ENCODE measurements around the gene ELN.

The ELN gene

GRCh38 chr7:74015670-74016069 lies 12.3 kb upstream of the ELN start:
- POLR2A ChIA-PET, result no interaction called here
- CTCF ChIA-PET, result interaction anchor here (0.7 to 0.9 kb wide), 2 partner anchors 11 to 577 kb away, joined by 3 to 4 read pairs; no protein-coding TSS in a partner anchor
- TF ChIP-seq NFRKB (IDR thresholded peaks at IDR 0.05), result no peak
- TF ChIP-seq LEF1 (IDR thresholded peaks at IDR 0.05; ENCODE audit: borderline replicate concordance), result no peak
- no peak for TF ChIP-seq FOXM1 (IDR thresholded peaks at IDR 0.05; ENCODE audit: borderline replicate concordance)
- no peak for TF ChIP-seq ELF4 (IDR thresholded peaks at IDR 0.05)
- TF ChIP-seq L3MBTL2 (conservative IDR thresholded peaks at IDR 0.05), result no peak
- TF ChIP-seq FOXA1 (IDR thresholded peaks at IDR 0.05), result no peak
- no peak for TF ChIP-seq FOXK2 (IDR thresholded peaks at IDR 0.05)
- DNase-seq (ENCODE audit: extremely low spot score), result no peak

GRCh38 chr7:74017125-74017524 lies 10.8 kb upstream of the ELN start:
- CTCF ChIA-PET, result interaction anchor here (2.1 kb wide), 1 partner anchor 9 kb away, joined by 11 read pairs; no protein-coding TSS in a partner anchor
- POLR2A ChIA-PET, result no interaction called here
- DNase-seq (ENCODE audit: extremely low spot score), result no peak
- no peak for TF ChIP-seq FOXM1 (IDR thresholded peaks at IDR 0.05; ENCODE audit: borderline replicate concordance)
- no peak for TF ChIP-seq HDGF (IDR thresholded peaks at IDR 0.05; ENCODE audit: borderline replicate concordance)
- no peak for TF ChIP-seq PKNOX1 (IDR thresholded peaks at IDR 0.05)
- TF ChIP-seq SP1 (IDR thresholded peaks at IDR 0.05), result no peak
- no peak for TF ChIP-seq NFRKB (IDR thresholded peaks at IDR 0.05)
- TF ChIP-seq LEF1 (IDR thresholded peaks at IDR 0.05; ENCODE audit: borderline replicate concordance), result no peak
- TF ChIP-seq CTBP1 (IDR thresholded peaks at IDR 0.05; ENCODE audit: borderline replicate concordance), result no peak
- no peak for TF ChIP-seq ELF4 (IDR thresholded peaks at IDR 0.05)
- no peak for TF ChIP-seq BHLHE40 (IDR thresholded peaks at IDR 0.05; ENCODE audit: borderline replicate concordance)
- TF ChIP-seq ZNF384 (IDR thresholded peaks at IDR 0.05), result no peak
- no peak for TF ChIP-seq FOXA1 (IDR thresholded peaks at IDR 0.05)
- no peak for TF ChIP-seq FOXK2 (IDR thresholded peaks at IDR 0.05)
- no peak for TF ChIP-seq ARNT (IDR thresholded peaks at IDR 0.05)
- no peak for TF ChIP-seq L3MBTL2 (conservative IDR thresholded peaks at IDR 0.05)
- TF ChIP-seq TARDBP (IDR thresholded peaks at IDR 0.05), result no peak
- TF ChIP-seq SUZ12 (IDR thresholded peaks at IDR 0.05), result no peak

GRCh38 chr7:74018246-74018895 lies 9.6 kb upstream of the ELN start:
- POLR2A ChIA-PET, result no interaction called here
- CTCF ChIA-PET, result interaction anchor here (2.1 kb wide), 1 partner anchor 8 kb away, joined by 11 read pairs; no protein-coding TSS in a partner anchor
- no peak for DNase-seq (ENCODE audit: extremely low spot score)
- TF ChIP-seq PKNOX1 (IDR thresholded peaks at IDR 0.05) (no peak), SUZ12 (IDR thresholded peaks at IDR 0.05) (no peak), ARNT (IDR thresholded peaks at IDR 0.05) (no peak)

- TF ChIP-seq HDGF (IDR thresholded peaks at IDR 0.05; ENCODE audit: borderline replicate concordance), result no peak
- TF ChIP-seq BHLHE40 (IDR thresholded peaks at IDR 0.05; ENCODE audit: borderline replicate concordance), result no peak
- no peak for TF ChIP-seq ELF4 (IDR thresholded peaks at IDR 0.05)
- no peak for TF ChIP-seq CTBP1 (IDR thresholded peaks at IDR 0.05; ENCODE audit: borderline replicate concordance)
- no peak for TF ChIP-seq SP1 (IDR thresholded peaks at IDR 0.05)
- no peak for TF ChIP-seq L3MBTL2 (conservative IDR thresholded peaks at IDR 0.05)
- TF ChIP-seq FOXA1 (IDR thresholded peaks at IDR 0.05), result no peak
- TF ChIP-seq ARNT (IDR thresholded peaks at IDR 0.05), result no peak
- TF ChIP-seq PKNOX1 (IDR thresholded peaks at IDR 0.05), result no peak
- no peak for TF ChIP-seq FOXK2 (IDR thresholded peaks at IDR 0.05)
- no peak for TF ChIP-seq LEF1 (IDR thresholded peaks at IDR 0.05; ENCODE audit: borderline replicate concordance)
- no peak for TF ChIP-seq NFRKB (IDR thresholded peaks at IDR 0.05)
- TF ChIP-seq ZNF384 (IDR thresholded peaks at IDR 0.05), result no peak
- TF ChIP-seq FOXM1 (IDR thresholded peaks at IDR 0.05; ENCODE audit: borderline replicate concordance), result no peak
- no peak for TF ChIP-seq SUZ12 (IDR thresholded peaks at IDR 0.05)
- no peak for TF ChIP-seq TARDBP (IDR thresholded peaks at IDR 0.05)
- POLR2A ChIA-PET, result no interaction called here
Observed at GRCh38 chr7:74019149-74019548, 8.8 kb upstream of the ELN start.

GRCh38 chr7:74020390-74020789 lies 7.6 kb upstream of the ELN start:
- TF ChIP-seq PKNOX1 (IDR thresholded peaks at IDR 0.05) (no peak), L3MBTL2 (conservative IDR thresholded peaks at IDR 0.05) (no peak), CTBP1 (IDR thresholded peaks at IDR 0.05; ENCODE audit: borderline replicate concordance) (no peak), SP1 (IDR thresholded peaks at IDR 0.05) (no peak), FOXM1 (IDR thresholded peaks at IDR 0.05; ENCODE audit: borderline replicate concordance) (no peak), ELF4 (IDR thresholded peaks at IDR 0.05) (no peak), FOXA1 (IDR thresholded peaks at IDR 0.05) (no peak), TARDBP (IDR thresholded peaks at IDR 0.05) (no peak), ZNF384 (IDR thresholded peaks at IDR 0.05) (no peak), FOXK2 (IDR thresholded peaks at IDR 0.05) (no peak), HDGF (IDR thresholded peaks at IDR 0.05; ENCODE audit: borderline replicate concordance) (no peak), LEF1 (IDR thresholded peaks at IDR 0.05; ENCODE audit: borderline replicate concordance) (no peak)
- ChIA-PET CTCF (no interaction called here), POLR2A (no interaction called here)
- no peak for DNase-seq (ENCODE audit: extremely low spot score)

More at GRCh38 chr7:74019149-74019548, 8.8 kb upstream of the ELN start:
- CTCF ChIA-PET, result no interaction called here
- no peak for DNase-seq (ENCODE audit: extremely low spot score)
